Body of pancreas (tissue), 4 donors: ENCODE data around the gene NAV1.

Source experiments
- POLR2A ChIP-seq, 3 donors: fragments of 450-650 bp; IDR thresholded peaks; one replicate each; pipeline ENCODE4 v1.6.1; 2016; ENCODE audit warnings: antibody characterized with exemption in 3 of 3, mild to moderate bottlenecking in 2 of 3
- TF ChIP-seq, protein P1 (sequence below), 7 experiments: fragments of 450-650 bp in 4 of 7; fragments of 200-600 bp in 3 of 7; sonication (generic) in 3 of 7; IDR thresholded peaks; one replicate each; pipeline ENCODE4 v1.5.1; 2016 to 2019; ENCODE audit warnings: antibody characterized with exemption in 7 of 7

DNA sequence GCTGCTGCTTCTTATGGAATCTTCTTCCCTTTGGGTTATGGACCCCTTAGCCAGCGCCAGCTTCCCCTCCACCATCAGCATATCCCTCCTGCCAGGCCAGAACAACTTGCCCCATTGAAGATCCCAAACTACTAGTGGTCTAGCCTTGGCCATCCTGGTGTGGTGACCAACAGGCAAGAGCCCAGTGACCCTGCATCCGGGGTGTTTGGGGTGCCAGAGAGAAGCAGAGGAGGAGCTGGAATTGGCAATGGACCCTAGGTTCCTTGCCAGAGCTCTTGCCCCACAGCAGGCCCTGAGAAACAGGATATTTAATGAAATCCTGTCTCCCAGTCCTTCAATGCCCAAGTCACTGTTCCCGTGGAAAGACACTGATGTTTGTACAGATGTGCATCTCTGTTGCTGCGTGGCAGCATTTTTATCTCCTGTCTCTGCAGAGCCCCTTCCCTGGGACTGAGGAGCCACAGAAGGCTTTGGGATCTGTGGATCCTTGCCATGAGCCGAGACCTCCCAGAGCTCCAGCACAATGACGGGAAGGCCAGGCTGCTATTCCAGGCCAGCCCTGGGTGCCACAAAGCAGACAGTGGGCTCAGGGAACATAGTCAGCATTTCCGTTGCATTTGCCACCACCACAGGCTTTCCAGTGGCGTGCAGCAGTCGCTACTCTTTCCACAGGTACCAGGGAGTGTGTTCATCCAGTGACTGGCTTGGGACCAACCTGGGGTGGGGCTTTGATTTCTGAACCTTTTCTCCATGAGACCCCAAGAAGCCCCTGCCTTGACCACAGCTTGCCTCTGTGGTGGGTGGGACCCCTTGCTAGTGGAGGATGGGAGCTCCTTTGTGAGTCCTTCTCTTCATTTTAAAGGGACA is 21.6 kb downstream of the NAV1 start:
- TF ChIP-seq, protein P1, sequence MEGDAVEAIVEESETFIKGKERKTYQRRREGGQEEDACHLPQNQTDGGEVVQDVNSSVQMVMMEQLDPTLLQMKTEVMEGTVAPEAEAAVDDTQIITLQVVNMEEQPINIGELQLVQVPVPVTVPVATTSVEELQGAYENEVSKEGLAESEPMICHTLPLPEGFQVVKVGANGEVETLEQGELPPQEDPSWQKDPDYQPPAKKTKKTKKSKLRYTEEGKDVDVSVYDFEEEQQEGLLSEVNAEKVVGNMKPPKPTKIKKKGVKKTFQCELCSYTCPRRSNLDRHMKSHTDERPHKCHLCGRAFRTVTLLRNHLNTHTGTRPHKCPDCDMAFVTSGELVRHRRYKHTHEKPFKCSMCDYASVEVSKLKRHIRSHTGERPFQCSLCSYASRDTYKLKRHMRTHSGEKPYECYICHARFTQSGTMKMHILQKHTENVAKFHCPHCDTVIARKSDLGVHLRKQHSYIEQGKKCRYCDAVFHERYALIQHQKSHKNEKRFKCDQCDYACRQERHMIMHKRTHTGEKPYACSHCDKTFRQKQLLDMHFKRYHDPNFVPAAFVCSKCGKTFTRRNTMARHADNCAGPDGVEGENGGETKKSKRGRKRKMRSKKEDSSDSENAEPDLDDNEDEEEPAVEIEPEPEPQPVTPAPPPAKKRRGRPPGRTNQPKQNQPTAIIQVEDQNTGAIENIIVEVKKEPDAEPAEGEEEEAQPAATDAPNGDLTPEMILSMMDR (IDR thresholded peaks at IDR 0.05): no peak
- no peak for TF ChIP-seq POLR2A (IDR thresholded peaks at IDR 0.05)
